Karpas-422 (cell line): ENCODE data around the gene ZBTB7B. TPM values are rescaled to one million over a fixed set of nuclear protein-coding genes. Genes with fewer than 3 reads are reported as not detected.

ENCODE experiments used
- DNase-seq: peaks from one replicate; pipeline ENCODE4 v3.0.0-alpha.2; 2015
- H2AFZ ChIP-seq: fragments of 200-600 bp; sonication (generic); 2 replicates; pipeline ENCODE4 v1.6.1; 2014; ENCODE audit warnings: antibody characterized with exemption, low read length, mixed read lengths
- H3K27ac ChIP-seq: fragments of 200-600 bp; sonication (generic); 2 replicates; pipeline ENCODE4 v1.5.1; 2014; ENCODE audit warnings: mild to moderate bottlenecking, low read length, moderate library complexity
- H3K27me3 ChIP-seq: fragments of 200-600 bp; sonication (generic); 2 replicates; pipeline ENCODE4 v1.6.1; 2014; ENCODE audit warnings: low read length, mixed read lengths
- H3K36me3 ChIP-seq: fragments of 200-600 bp; sonication (generic); 2 replicates; pipeline ENCODE4 v1.6.1; 2014; ENCODE audit warnings: low read length, mixed read lengths; ENCODE audit not compliant: insufficient read depth
- H3K4me1 ChIP-seq: fragments of 200-600 bp; sonication (generic); 2 replicates; pipeline ENCODE4 v1.6.1; 2014; ENCODE audit warnings: mild to moderate bottlenecking, low read length, mixed read lengths
- H3K4me2 ChIP-seq: fragments of 200-600 bp; sonication (generic); 2 replicates; pipeline ENCODE4 v1.6.1; 2014; ENCODE audit warnings: low read length, low read depth, mild to moderate bottlenecking; ENCODE audit not compliant: poor library complexity, severe bottlenecking
- H3K4me3 ChIP-seq: fragments of 200-600 bp; sonication (generic); 2 replicates; pipeline ENCODE4 v1.5.1; 2014; ENCODE audit warnings: mild to moderate bottlenecking, antibody characterized with exemption, low read length, mixed read lengths
- H3K79me2 ChIP-seq: fragments of 200-600 bp; sonication (generic); 2 replicates; pipeline ENCODE4 v1.6.1; 2014; ENCODE audit warnings: mild to moderate bottlenecking, low read length, mixed read lengths
- H3K9ac ChIP-seq: fragments of 200-600 bp; sonication (generic); 2 replicates; pipeline ENCODE4 v1.6.0; 2014; ENCODE audit warnings: low read length
- H3K9me2 ChIP-seq: fragments of 200-600 bp; sonication (generic), shearing (Covaris generic); replicated peaks from 2 replicates; pipeline ENCODE4 v1.6.0; 2014; ENCODE audit warnings: mild to moderate bottlenecking, low read length, moderate library complexity; ENCODE audit not compliant: insufficient read depth
- H3K9me3 ChIP-seq: fragments of 300-700, 200-600 bp; sonication (generic); 2 replicates; pipeline ENCODE4 v1.6.1; 2014; ENCODE audit warnings: low read length, mixed read lengths
- H4K20me1 ChIP-seq: fragments of 200-600 bp; sonication (generic); 2 replicates; pipeline ENCODE4 v1.6.1; 2014; ENCODE audit warnings: mild to moderate bottlenecking, antibody characterized with exemption, low read length, low read depth; ENCODE audit not compliant: insufficient read depth
- total RNA-seq: library from RNA; depleted of rRNA; stranded (reverse); fragments of >200 nt; shearing (Covaris generic); gene quantifications from 2 replicates; pipeline ENCODE4 v1.2.3, GENCODE V29; 2014; ENCODE audit warnings: low replicate concordance

The ZBTB7B gene
- total RNA-seq, 1 experiment from 2014 or later = 17.1 TPM

- H3K36me3 ChIP-seq = peaks cover 5% of the 10 kb centered on the region; the same call in 1 of the 2 replicates
- H3K27me3 ChIP-seq = no peaks in the 10 kb centered on the region
- no peak for DNase-seq
- H3K9ac ChIP-seq = peak overlapping the region; percentile 28
- H3K4me1 ChIP-seq = peaks cover 45% of the 10 kb centered on the region
- H3K79me2 ChIP-seq = peaks cover 57% of the 10 kb centered on the region
- no peak overlapping the region for H3K27ac ChIP-seq
- H3K4me3 ChIP-seq = no peak overlapping the region
- peak overlapping the region; percentile 55 for H3K4me2 ChIP-seq
- H2AFZ ChIP-seq = no peak overlapping the region
- no peaks in the 10 kb centered on the region for H3K9me3 ChIP-seq
- H4K20me1 ChIP-seq = no peaks in the 10 kb centered on the region
- H3K9me2 ChIP-seq = no peaks in the 10 kb centered on the region
Observed at GRCh38 chr1:154971341-154971998, 31.1 kb upstream of the ZBTB7B start.

GRCh38 chr1:154972213-154972516 is 30.4 kb upstream of the ZBTB7B start:
- Histone ChIP-seq H3K4me1 (peaks cover 52% of the 10 kb centered on the region), H3K27ac (no peak overlapping the region), H3K4me3 (no peak overlapping the region), H3K4me2 (no peak overlapping the region), H3K27me3 (no peaks in the 10 kb centered on the region), H2AFZ (no peak overlapping the region), H3K9me3 (no peaks in the 10 kb centered on the region), H3K9ac (no peak overlapping the region), H3K36me3 (peaks cover 11% of the 10 kb centered on the region; the same call in 1 of the 2 replicates), H3K79me2 (peaks cover 64% of the 10 kb centered on the region), H4K20me1 (no peaks in the 10 kb centered on the region), H3K9me2 (no peaks in the 10 kb centered on the region)
- DNase-seq = no peak

- peaks cover 57% of the 10 kb centered on the region for H3K4me1 ChIP-seq
- H2AFZ ChIP-seq = no peak overlapping the region
- peaks cover 70% of the 10 kb centered on the region for H3K79me2 ChIP-seq
- H3K36me3 ChIP-seq = peaks cover 11% of the 10 kb centered on the region; the same call in 1 of the 2 replicates
- no peaks in the 10 kb centered on the region for H4K20me1 ChIP-seq
- H3K9me2 ChIP-seq = no peaks in the 10 kb centered on the region
- H3K27me3 ChIP-seq = no peaks in the 10 kb centered on the region
- H3K9ac ChIP-seq = peak overlapping the region; percentile 94
- peak overlapping the region; percentile 90 for H3K4me2 ChIP-seq
- peak overlapping the region; percentile 73; the same call in 1 of the 2 replicates for H3K4me3 ChIP-seq
- DNase-seq = no peak
- H3K27ac ChIP-seq = no peak overlapping the region
- H3K9me3 ChIP-seq = no peaks in the 10 kb centered on the region
Observed at GRCh38 chr1:154972517-154973343, 29.9 kb upstream of the ZBTB7B start.

GRCh38 chr1:154973344-154974101 is 29.1 kb upstream of the ZBTB7B start:
- Histone ChIP-seq H2AFZ (no peak overlapping the region; the same call in 1 of the 2 replicates), H3K9me2 (no peaks in the 10 kb centered on the region), H3K36me3 (peaks cover 19% of the 10 kb centered on the region)

GRCh38 chr1:154974102-154974807 is 28.3 kb upstream of the ZBTB7B start, which contains the start of gene CKS1B:
CKS1B (plus strand) TSS chr1:154974681; CDS start chr1:154974746, 65 bp downstream.
- peak within 1 kb of the TSS; percentile 73 for H3K4me3 ChIP-seq
- H3K27ac ChIP-seq = peak within 1 kb of the TSS; percentile 94
- peak within 1 kb of the TSS; percentile 90 for H3K4me2 ChIP-seq
- H2AFZ ChIP-seq = no peak within 1 kb of the TSS; the same call in 1 of the 2 replicates
- no peaks in the 10 kb centered on the region for H3K27me3 ChIP-seq
- peaks cover 53% of the 10 kb centered on the region for H3K4me1 ChIP-seq
- H4K20me1 ChIP-seq = no peaks in the 10 kb centered on the region
- peak; percentile 100 for DNase-seq
- H3K36me3 ChIP-seq = peaks cover 22% of the 10 kb centered on the region
- no peaks in the 10 kb centered on the region for H3K9me2 ChIP-seq
- H3K9me3 ChIP-seq = no peaks in the 10 kb centered on the region
- peaks cover 75% of the 10 kb centered on the region for H3K79me2 ChIP-seq
- H3K9ac ChIP-seq = peak within 1 kb of the TSS; percentile 94

More at GRCh38 chr1:154973344-154974101, 29.1 kb upstream of the ZBTB7B start:
- peaks cover 78% of the 10 kb centered on the region for H3K79me2 ChIP-seq
- H3K9ac ChIP-seq = peak overlapping the region; percentile 94
- peak; percentile 98 for DNase-seq
- no peaks in the 10 kb centered on the region for H3K9me3 ChIP-seq
- no peaks in the 10 kb centered on the region for H4K20me1 ChIP-seq
- H3K4me1 ChIP-seq = peaks cover 57% of the 10 kb centered on the region
- H3K4me3 ChIP-seq = peak overlapping the region; percentile 73
- peak overlapping the region; percentile 94 for H3K27ac ChIP-seq
- no peaks in the 10 kb centered on the region for H3K27me3 ChIP-seq
- H3K4me2 ChIP-seq = peak overlapping the region; percentile 90

- Histone ChIP-seq H4K20me1 (no peaks in the 10 kb centered on the region), H2AFZ (no peak overlapping the region)
Observed at GRCh38 chr1:154974808-154975408, 27.7 kb upstream of the ZBTB7B start.

GRCh38 chr1:154975409-154976059 is 27.1 kb upstream of the ZBTB7B start:
- no peak overlapping the region for H2AFZ ChIP-seq
- peak overlapping the region; percentile 79 for H3K9ac ChIP-seq
- no peaks in the 10 kb centered on the region for H3K27me3 ChIP-seq
- peaks cover 26% of the 10 kb centered on the region for H3K36me3 ChIP-seq
- peaks cover 62% of the 10 kb centered on the region for H3K79me2 ChIP-seq
- peak overlapping the region; percentile 73 for H3K4me3 ChIP-seq
- H3K9me3 ChIP-seq = no peaks in the 10 kb centered on the region
- no peaks in the 10 kb centered on the region for H3K9me2 ChIP-seq
- peak overlapping the region; percentile 79 for H3K4me2 ChIP-seq
- H3K4me1 ChIP-seq = peaks cover 42% of the 10 kb centered on the region
- peak overlapping the region; percentile 94 for H3K27ac ChIP-seq
- peak; percentile 76 for DNase-seq
- no peaks in the 10 kb centered on the region for H4K20me1 ChIP-seq

More at GRCh38 chr1:154974808-154975408, 27.7 kb upstream of the ZBTB7B start:
- H3K4me2 ChIP-seq = peak overlapping the region; percentile 79
- peaks cover 26% of the 10 kb centered on the region for H3K36me3 ChIP-seq
- H3K27me3 ChIP-seq = no peaks in the 10 kb centered on the region
- no peaks in the 10 kb centered on the region for H3K9me3 ChIP-seq
- peak overlapping the region; percentile 94 for H3K27ac ChIP-seq
- peak overlapping the region; percentile 73 for H3K4me3 ChIP-seq
- no peaks in the 10 kb centered on the region for H3K9me2 ChIP-seq
- H3K4me1 ChIP-seq = peaks cover 48% of the 10 kb centered on the region
- peaks cover 68% of the 10 kb centered on the region for H3K79me2 ChIP-seq
- peak; percentile 98 for DNase-seq
- H3K9ac ChIP-seq = peak overlapping the region; percentile 79
